ENCODE measurements around the gene HCLS1.
"Not testable (repeated sequence)": the region's sequence is repeated elsewhere in the genome, so short reads cannot be mapped to it uniquely, and the experiment has no call there.

HCLS1 gene

GRCh38 chr3:121599900-121600299 lies 60.8 kb downstream of the HCLS1 start:
- WGBS (ENCODE audit: extremely low coverage, insufficient coverage, insufficient read length) = no CpG with 5 or more reads among the region's 2 CpGs

GRCh38 chr3:121598564-121598963 lies 62.1 kb downstream of the HCLS1 start:
- no peaks in the 10 kb centered on the region for H3K36me3 ChIP-seq (ENCODE audit: control insufficient read depth in 1 of 2, insufficient read depth in 2 of 2, low read length in 2 of 2)
- WGBS (ENCODE audit: extremely low coverage, insufficient coverage, insufficient read length) = no CpG with 5 or more reads among the region's 2 CpGs
- no peaks in the 10 kb centered on the region for H3K9me3 ChIP-seq (ENCODE audit: insufficient read depth, low read depth, low read length)
- no peak for DNase-seq
- H3K18ac ChIP-seq (ENCODE audit: low read length) = no peak overlapping the region
- H3K79me1 ChIP-seq (ENCODE audit: low read length) = no peaks in the 10 kb centered on the region
- H2AK5ac ChIP-seq (ENCODE audit: low read length) = no peak overlapping the region
- no peak overlapping the region for H4K12ac ChIP-seq (ENCODE audit: low read depth, low read length)
- no peaks in the 10 kb centered on the region for H3K4me1 ChIP-seq (ENCODE audit: control insufficient read depth in 1 of 2, insufficient read depth in 2 of 2, low read length in 2 of 2)
- no peaks in the 10 kb centered on the region for H3K27me3 ChIP-seq (ENCODE audit: insufficient read depth, low read length)
- no peak overlapping the region for H3K9ac ChIP-seq (ENCODE audit: low read length)
- H3K79me2 ChIP-seq (ENCODE audit: control insufficient read depth, insufficient read depth, low read length, poor library complexity) = no peaks in the 10 kb centered on the region
- H3K23ac ChIP-seq (ENCODE audit: low read length) = peak overlapping the region; percentile 80
- H3K4me3 ChIP-seq (ENCODE audit: low read depth, low read length) = no peak overlapping the region
- no peak overlapping the region for H3K27ac ChIP-seq (ENCODE audit: low read depth, low read length)
- no peak overlapping the region for H3K14ac ChIP-seq (ENCODE audit: low read length)
- H4K8ac ChIP-seq (ENCODE audit: low read depth, low read length) = no peak overlapping the region
- H3K4me2 ChIP-seq (ENCODE audit: low read length) = no peak overlapping the region
- no peak overlapping the region for H2AFZ ChIP-seq (ENCODE audit: insufficient read depth, low read length, poor library complexity)
- H2BK120ac ChIP-seq (ENCODE audit: insufficient read depth, low read length, poor library complexity) = no peak overlapping the region
- no peak overlapping the region for H2BK12ac ChIP-seq (ENCODE audit: low read length)
- no peak overlapping the region for H3K4ac ChIP-seq (ENCODE audit: low read depth, low read length)
- H2BK5ac ChIP-seq (ENCODE audit: low read depth, low read length, poor library complexity) = no peak overlapping the region
- H4K91ac ChIP-seq (ENCODE audit: low read depth, low read length) = no peak overlapping the region

More at GRCh38 chr3:121599900-121600299, 60.8 kb downstream of the HCLS1 start:
- not testable (repeated sequence) for H3K27ac ChIP-seq (ENCODE audit: low read depth, low read length); H3K79me1 ChIP-seq (ENCODE audit: low read length); H4K12ac ChIP-seq (ENCODE audit: low read depth, low read length); H3K23ac ChIP-seq (ENCODE audit: low read length); H3K79me2 ChIP-seq (ENCODE audit: control insufficient read depth, insufficient read depth, low read length, poor library complexity); H3K4me2 ChIP-seq (ENCODE audit: low read length); H3K14ac ChIP-seq (ENCODE audit: low read length); H4K8ac ChIP-seq (ENCODE audit: low read depth, low read length); H3K27me3 ChIP-seq (ENCODE audit: insufficient read depth, low read length); H2BK120ac ChIP-seq (ENCODE audit: insufficient read depth, low read length, poor library complexity); H3K9ac ChIP-seq (ENCODE audit: low read length); H3K4ac ChIP-seq (ENCODE audit: low read depth, low read length); H2BK5ac ChIP-seq (ENCODE audit: low read depth, low read length, poor library complexity); H3K9me3 ChIP-seq (ENCODE audit: insufficient read depth, low read depth, low read length); H3K4me1 ChIP-seq (ENCODE audit: control insufficient read depth in 1 of 2, insufficient read depth in 2 of 2, low read length in 2 of 2); DNase-seq; H4K91ac ChIP-seq (ENCODE audit: low read depth, low read length); H2AFZ ChIP-seq (ENCODE audit: insufficient read depth, low read length, poor library complexity); H3K36me3 ChIP-seq (ENCODE audit: control insufficient read depth in 1 of 2, insufficient read depth in 2 of 2, low read length in 2 of 2); H2AK5ac ChIP-seq (ENCODE audit: low read length); H2BK12ac ChIP-seq (ENCODE audit: low read length); H3K18ac ChIP-seq (ENCODE audit: low read length); H3K4me3 ChIP-seq (ENCODE audit: low read depth, low read length)

GRCh38 chr3:121595765-121596406 lies 64.8 kb downstream of the HCLS1 start:
- H3K18ac ChIP-seq (ENCODE audit: low read length) = no peak overlapping the region
- no peak overlapping the region for H3K4me3 ChIP-seq (ENCODE audit: low read depth, low read length)
- no peak overlapping the region for H4K8ac ChIP-seq (ENCODE audit: low read depth, low read length)
- no peak overlapping the region for H2AK5ac ChIP-seq (ENCODE audit: low read length)
- no peaks in the 10 kb centered on the region for H3K9me3 ChIP-seq (ENCODE audit: insufficient read depth, low read depth, low read length)
- no peak overlapping the region for H3K9ac ChIP-seq (ENCODE audit: low read length)
- H3K4ac ChIP-seq (ENCODE audit: low read depth, low read length) = no peak overlapping the region
- H3K4me2 ChIP-seq (ENCODE audit: low read length) = no peak overlapping the region
- H3K4me1 ChIP-seq (ENCODE audit: control insufficient read depth in 1 of 2, insufficient read depth in 2 of 2, low read length in 2 of 2) = no peaks in the 10 kb centered on the region
- H4K12ac ChIP-seq (ENCODE audit: low read depth, low read length) = no peak overlapping the region
- H3K27ac ChIP-seq (ENCODE audit: low read depth, low read length) = no peak overlapping the region
- H2AFZ ChIP-seq (ENCODE audit: insufficient read depth, low read length, poor library complexity) = no peak overlapping the region
- H3K79me2 ChIP-seq (ENCODE audit: control insufficient read depth, insufficient read depth, low read length, poor library complexity) = no peaks in the 10 kb centered on the region
- no peak overlapping the region for H3K23ac ChIP-seq (ENCODE audit: low read length)
- no peak overlapping the region for H2BK5ac ChIP-seq (ENCODE audit: low read depth, low read length, poor library complexity)
- no CpG with 5 or more reads among the region's 4 CpGs for WGBS (ENCODE audit: extremely low coverage, insufficient coverage, insufficient read length)
- H3K14ac ChIP-seq (ENCODE audit: low read length) = no peak overlapping the region
- no peak overlapping the region for H2BK12ac ChIP-seq (ENCODE audit: low read length)
- H4K91ac ChIP-seq (ENCODE audit: low read depth, low read length) = no peak overlapping the region
- no peaks in the 10 kb centered on the region for H3K27me3 ChIP-seq (ENCODE audit: insufficient read depth, low read length)
- H2BK120ac ChIP-seq (ENCODE audit: insufficient read depth, low read length, poor library complexity) = no peak overlapping the region
- H3K36me3 ChIP-seq (ENCODE audit: control insufficient read depth in 1 of 2, insufficient read depth in 2 of 2, low read length in 2 of 2) = no peaks in the 10 kb centered on the region
- no peaks in the 10 kb centered on the region for H3K79me1 ChIP-seq (ENCODE audit: low read length)
- DNase-seq = no peak

GRCh38 chr3:121594850-121595249 lies 65.9 kb downstream of the HCLS1 start:
- Histone ChIP-seq H3K18ac (ENCODE audit: low read length) (no peak overlapping the region), H2AFZ (ENCODE audit: insufficient read depth, low read length, poor library complexity) (no peak overlapping the region), H4K12ac (ENCODE audit: low read depth, low read length) (no peak overlapping the region), H4K8ac (ENCODE audit: low read depth, low read length) (no peak overlapping the region), H2BK12ac (ENCODE audit: low read length) (no peak overlapping the region), H3K4me1 (ENCODE audit: control insufficient read depth in 1 of 2, insufficient read depth in 2 of 2, low read length in 2 of 2) (no peaks in the 10 kb centered on the region), H3K4ac (ENCODE audit: low read depth, low read length) (no peak overlapping the region), H3K79me1 (ENCODE audit: low read length) (no peaks in the 10 kb centered on the region), H2BK5ac (ENCODE audit: low read depth, low read length, poor library complexity) (no peak overlapping the region), H3K79me2 (ENCODE audit: control insufficient read depth, insufficient read depth, low read length, poor library complexity) (no peaks in the 10 kb centered on the region), H2AK5ac (ENCODE audit: low read length) (no peak overlapping the region), H3K9ac (ENCODE audit: low read length) (no peak overlapping the region), H3K27me3 (ENCODE audit: insufficient read depth, low read length) (no peaks in the 10 kb centered on the region), H3K23ac (ENCODE audit: low read length) (no peak overlapping the region), H4K91ac (ENCODE audit: low read depth, low read length) (no peak overlapping the region), H3K4me3 (ENCODE audit: low read depth, low read length) (no peak overlapping the region), H3K14ac (ENCODE audit: low read length) (no peak overlapping the region), H3K27ac (ENCODE audit: low read depth, low read length) (no peak overlapping the region), H3K9me3 (ENCODE audit: insufficient read depth, low read depth, low read length) (no peaks in the 10 kb centered on the region), H2BK120ac (ENCODE audit: insufficient read depth, low read length, poor library complexity) (no peak overlapping the region), H3K4me2 (ENCODE audit: low read length) (no peak overlapping the region), H3K36me3 (ENCODE audit: control insufficient read depth in 1 of 2, insufficient read depth in 2 of 2, low read length in 2 of 2) (no peaks in the 10 kb centered on the region)
- no CpG with 5 or more reads among the region's 2 CpGs for WGBS (ENCODE audit: extremely low coverage, insufficient coverage, insufficient read length)
- DNase-seq = no peak

Data from trophoblast cell (in vitro differentiated cells and primary cell).